GM23338 (cell line): ENCODE measurements around the gene QRICH1. TPM values are rescaled to one million over a fixed set of nuclear protein-coding genes. Genes with fewer than 3 reads are reported as not detected.

Experiments used
- ATAC-seq: fragments of 200-7000 bp; cut with Tn5 transposase; 3 replicates; pipeline ENCODE4 v1.9.1; 2020
- DNase-seq: peaks from one replicate; pipeline ENCODE4 v3.0.0-alpha.2; 2015; ENCODE audit warnings: low spot score
- H2AFZ ChIP-seq: fragments of 200-600 bp; sonication (generic); 2 replicates; pipeline ENCODE4 v1.8.0; 2016; ENCODE audit warnings: antibody characterized with exemption, mild to moderate bottlenecking, moderate library complexity
- H3F3A ChIP-seq: fragments of 200-600 bp; sonication (generic); replicated peaks from 2 replicates; pipeline ENCODE4 v1.8.0; 2017; ENCODE audit warnings: antibody characterized with exemption, mixed run types, low read depth
- H3K27ac ChIP-seq: fragments of 200-600 bp; sonication (generic); 2 replicates; pipeline ENCODE4 v1.6.1; 2016; ENCODE audit warnings: low read depth
- H3K27me3 ChIP-seq: fragments of 200-600 bp; sonication (generic); 2 replicates; pipeline ENCODE4 v1.8.0; 2016; ENCODE audit warnings: mild to moderate bottlenecking, mixed run types, moderate library complexity; ENCODE audit not compliant: insufficient read depth
- H3K36me3 ChIP-seq: fragments of 200-600 bp; sonication (generic); 2 replicates; pipeline ENCODE4 v1.8.0; 2016; ENCODE audit warnings: mild to moderate bottlenecking; ENCODE audit not compliant: insufficient read depth
- H3K4me1 ChIP-seq: fragments of 200-600 bp; sonication (generic); 2 replicates; pipeline ENCODE4 v1.8.0; 2016; ENCODE audit warnings: mild to moderate bottlenecking, moderate library complexity; ENCODE audit not compliant: insufficient read depth
- H3K4me2 ChIP-seq: fragments of 200-600 bp; sonication (generic); 2 replicates; pipeline ENCODE4 v1.7.1; 2017; ENCODE audit warnings: mixed run types
- H3K4me3 ChIP-seq: fragments of 200-600 bp; sonication (generic); 2 replicates; pipeline ENCODE4 v1.6.1; 2016; ENCODE audit warnings: mixed run types
- H3K79me2 ChIP-seq: fragments of 200-600 bp; sonication (generic); replicated peaks from 2 replicates; pipeline ENCODE4 v1.8.0; 2017; ENCODE audit warnings: mild to moderate bottlenecking; ENCODE audit not compliant: insufficient read depth
- H3K9me2 ChIP-seq: fragments of 200-600 bp; sonication (generic); 2 replicates; pipeline ENCODE4 v1.8.0; 2017; ENCODE audit not compliant: insufficient read depth
- H4K20me1 ChIP-seq: fragments of 200-600 bp; sonication (generic); replicated peaks from 2 replicates; pipeline ENCODE4 v1.8.0; 2017; ENCODE audit warnings: mild to moderate bottlenecking; ENCODE audit not compliant: insufficient read depth
- H3K27ac Mint-ChIP-seq: 2 replicates; pipeline ENCODE4 v1.8.0; 2020; ENCODE audit warnings: inconsistent platforms, mild to moderate bottlenecking, moderate library complexity, mixed read lengths
- H3K27me3 Mint-ChIP-seq: 3 replicates; pipeline ENCODE4 v1.8.0; 2022; ENCODE audit warnings: low read depth, mild to moderate bottlenecking, moderate library complexity, mixed read lengths, inconsistent platforms; ENCODE audit not compliant: insufficient read depth, poor library complexity
- H3K36me3 Mint-ChIP-seq: 3 replicates; pipeline ENCODE4 v1.8.0; 2021; ENCODE audit warnings: low read depth, mild to moderate bottlenecking, inconsistent platforms, moderate library complexity, mixed read lengths
- H3K4me1 Mint-ChIP-seq: 3 replicates; pipeline ENCODE4 v1.8.0; 2020; ENCODE audit warnings: mild to moderate bottlenecking, inconsistent platforms, mixed read lengths
- H3K4me3 Mint-ChIP-seq: 3 replicates; pipeline ENCODE4 v1.8.0; 2021; ENCODE audit warnings: moderate library complexity, mild to moderate bottlenecking, inconsistent platforms, mixed read lengths
- H3K9me3 Mint-ChIP-seq: 3 replicates; pipeline ENCODE4 v1.8.0; 2020; ENCODE audit warnings: moderate library complexity, mild to moderate bottlenecking, inconsistent platforms, mixed read lengths
- CREB1 ChIP-seq: fragments of 250-450 bp; sonication (Bioruptor Pico); IDR thresholded peaks from 2 replicates; pipeline ENCODE4 v1.5.0; 2020; ENCODE audit warnings: low read depth, mild to moderate bottlenecking, moderate library complexity
- EZH2 ChIP-seq: fragments of 200-600 bp; sonication (generic); IDR thresholded peaks from one replicate; pipeline ENCODE4 v1.8.0; 2017; ENCODE audit warnings: antibody characterized with exemption, mild to moderate bottlenecking, low read depth; ENCODE audit not compliant: unreplicated experiment
- EZH2phosphoT487 ChIP-seq: fragments of 200-600 bp; sonication (generic); IDR thresholded peaks from one replicate; pipeline ENCODE4 v1.8.1; 2018; ENCODE audit warnings: antibody characterized with exemption; ENCODE audit not compliant: unreplicated experiment
- JUNB ChIP-seq: IDR thresholded peaks from one replicate; pipeline ENCODE4 v1.6.1; 2016; ENCODE audit warnings: antibody characterized with exemption; ENCODE audit not compliant: unreplicated experiment
- NANOG ChIP-seq: IDR thresholded peaks from 2 replicates; pipeline ENCODE4 v1.6.1; 2016; ENCODE audit warnings: antibody characterized with exemption, borderline replicate concordance
- POLR2AphosphoS5 ChIP-seq: IDR thresholded peaks from 2 replicates; pipeline ENCODE4 v1.6.1; 2016; ENCODE audit warnings: antibody characterized with exemption, low read depth
- STAT1 ChIP-seq: IDR thresholded peaks from one replicate; pipeline ENCODE4 v1.6.1; 2016; ENCODE audit warnings: antibody characterized with exemption; ENCODE audit not compliant: unreplicated experiment
- ZNF114 ChIP-seq: fragments of 250-450 bp; sonication (Bioruptor Pico); IDR thresholded peaks from 2 replicates; pipeline ENCODE4 v1.5.0; 2020; ENCODE audit warnings: mild to moderate bottlenecking, moderate library complexity
- ZNF331 ChIP-seq: fragments of 250-450 bp; sonication (Bioruptor Pico); IDR thresholded peaks from 2 replicates; pipeline ENCODE4 v1.5.0; 2020; ENCODE audit warnings: low read depth, mild to moderate bottlenecking, moderate library complexity
- polyA plus RNA-seq: library from polyadenylated mRNA; unstranded; fragments of >200 nt; fragmentation: Nextera tagmentation; extraction: Ambion mirVana; gene quantifications from 2 replicates; pipeline ENCODE4 v1.2.1, GENCODE V29; 2016
- total RNA-seq: library from RNA; depleted of rRNA; stranded (reverse); fragments of >200 nt; shearing (Covaris generic); gene quantifications from 2 replicates; pipeline ENCODE4 v1.2.3, GENCODE V29; 2014
- TF ChIP-seq, protein P1 (sequence below): fragments of 250-450 bp; sonication (Bioruptor Pico); IDR thresholded peaks from 2 replicates; pipeline ENCODE4 v1.5.0; 2020; ENCODE audit warnings: mild to moderate bottlenecking, moderate library complexity
- TF ChIP-seq, protein P2 (sequence below): IDR thresholded peaks from 2 replicates; pipeline ENCODE4 v1.6.1; 2016; ENCODE audit warnings: antibody characterized with exemption
- TF ChIP-seq, protein P3 (sequence below), 2 experiments: fragments of 200-600 bp in 1 of 2; sonication (generic) in 1 of 2; conservative IDR thresholded peaks; 2 replicates each; pipeline versions ENCODE4 v1.5.1 to v1.6.1; 2016 to 2017; ENCODE audit warnings: antibody characterized with exemption in 2 of 2, low read depth in 2 of 2, mild to moderate bottlenecking in 2 of 2, moderate library complexity in 1 of 2

The QRICH1 gene
- total and polyA plus RNA-seq, 2 experiments from 2014 or later, result 66.9 to 149 TPM

DNA sequence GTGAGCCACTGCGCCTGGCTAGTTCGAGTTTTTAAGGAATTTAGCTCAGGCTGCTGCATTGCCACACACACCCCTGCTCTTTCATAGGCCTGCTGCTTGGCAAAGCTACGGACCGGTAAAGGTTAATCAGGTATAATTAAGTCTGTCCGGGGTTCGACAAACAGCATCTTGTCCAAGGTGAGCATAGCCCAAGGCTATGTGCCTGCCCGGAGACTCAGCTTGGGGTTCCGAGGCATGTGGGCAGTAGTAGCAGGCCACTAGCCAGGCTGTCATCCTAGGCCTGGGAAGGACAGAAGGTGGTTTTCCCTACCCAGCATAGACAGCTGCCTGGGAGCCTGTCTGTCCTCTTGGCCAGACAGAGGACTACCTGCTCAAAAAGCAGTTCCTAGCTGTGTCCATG lies 97.2 kb downstream of the QRICH1 start (continued):
- TF ChIP-seq, protein P1, sequence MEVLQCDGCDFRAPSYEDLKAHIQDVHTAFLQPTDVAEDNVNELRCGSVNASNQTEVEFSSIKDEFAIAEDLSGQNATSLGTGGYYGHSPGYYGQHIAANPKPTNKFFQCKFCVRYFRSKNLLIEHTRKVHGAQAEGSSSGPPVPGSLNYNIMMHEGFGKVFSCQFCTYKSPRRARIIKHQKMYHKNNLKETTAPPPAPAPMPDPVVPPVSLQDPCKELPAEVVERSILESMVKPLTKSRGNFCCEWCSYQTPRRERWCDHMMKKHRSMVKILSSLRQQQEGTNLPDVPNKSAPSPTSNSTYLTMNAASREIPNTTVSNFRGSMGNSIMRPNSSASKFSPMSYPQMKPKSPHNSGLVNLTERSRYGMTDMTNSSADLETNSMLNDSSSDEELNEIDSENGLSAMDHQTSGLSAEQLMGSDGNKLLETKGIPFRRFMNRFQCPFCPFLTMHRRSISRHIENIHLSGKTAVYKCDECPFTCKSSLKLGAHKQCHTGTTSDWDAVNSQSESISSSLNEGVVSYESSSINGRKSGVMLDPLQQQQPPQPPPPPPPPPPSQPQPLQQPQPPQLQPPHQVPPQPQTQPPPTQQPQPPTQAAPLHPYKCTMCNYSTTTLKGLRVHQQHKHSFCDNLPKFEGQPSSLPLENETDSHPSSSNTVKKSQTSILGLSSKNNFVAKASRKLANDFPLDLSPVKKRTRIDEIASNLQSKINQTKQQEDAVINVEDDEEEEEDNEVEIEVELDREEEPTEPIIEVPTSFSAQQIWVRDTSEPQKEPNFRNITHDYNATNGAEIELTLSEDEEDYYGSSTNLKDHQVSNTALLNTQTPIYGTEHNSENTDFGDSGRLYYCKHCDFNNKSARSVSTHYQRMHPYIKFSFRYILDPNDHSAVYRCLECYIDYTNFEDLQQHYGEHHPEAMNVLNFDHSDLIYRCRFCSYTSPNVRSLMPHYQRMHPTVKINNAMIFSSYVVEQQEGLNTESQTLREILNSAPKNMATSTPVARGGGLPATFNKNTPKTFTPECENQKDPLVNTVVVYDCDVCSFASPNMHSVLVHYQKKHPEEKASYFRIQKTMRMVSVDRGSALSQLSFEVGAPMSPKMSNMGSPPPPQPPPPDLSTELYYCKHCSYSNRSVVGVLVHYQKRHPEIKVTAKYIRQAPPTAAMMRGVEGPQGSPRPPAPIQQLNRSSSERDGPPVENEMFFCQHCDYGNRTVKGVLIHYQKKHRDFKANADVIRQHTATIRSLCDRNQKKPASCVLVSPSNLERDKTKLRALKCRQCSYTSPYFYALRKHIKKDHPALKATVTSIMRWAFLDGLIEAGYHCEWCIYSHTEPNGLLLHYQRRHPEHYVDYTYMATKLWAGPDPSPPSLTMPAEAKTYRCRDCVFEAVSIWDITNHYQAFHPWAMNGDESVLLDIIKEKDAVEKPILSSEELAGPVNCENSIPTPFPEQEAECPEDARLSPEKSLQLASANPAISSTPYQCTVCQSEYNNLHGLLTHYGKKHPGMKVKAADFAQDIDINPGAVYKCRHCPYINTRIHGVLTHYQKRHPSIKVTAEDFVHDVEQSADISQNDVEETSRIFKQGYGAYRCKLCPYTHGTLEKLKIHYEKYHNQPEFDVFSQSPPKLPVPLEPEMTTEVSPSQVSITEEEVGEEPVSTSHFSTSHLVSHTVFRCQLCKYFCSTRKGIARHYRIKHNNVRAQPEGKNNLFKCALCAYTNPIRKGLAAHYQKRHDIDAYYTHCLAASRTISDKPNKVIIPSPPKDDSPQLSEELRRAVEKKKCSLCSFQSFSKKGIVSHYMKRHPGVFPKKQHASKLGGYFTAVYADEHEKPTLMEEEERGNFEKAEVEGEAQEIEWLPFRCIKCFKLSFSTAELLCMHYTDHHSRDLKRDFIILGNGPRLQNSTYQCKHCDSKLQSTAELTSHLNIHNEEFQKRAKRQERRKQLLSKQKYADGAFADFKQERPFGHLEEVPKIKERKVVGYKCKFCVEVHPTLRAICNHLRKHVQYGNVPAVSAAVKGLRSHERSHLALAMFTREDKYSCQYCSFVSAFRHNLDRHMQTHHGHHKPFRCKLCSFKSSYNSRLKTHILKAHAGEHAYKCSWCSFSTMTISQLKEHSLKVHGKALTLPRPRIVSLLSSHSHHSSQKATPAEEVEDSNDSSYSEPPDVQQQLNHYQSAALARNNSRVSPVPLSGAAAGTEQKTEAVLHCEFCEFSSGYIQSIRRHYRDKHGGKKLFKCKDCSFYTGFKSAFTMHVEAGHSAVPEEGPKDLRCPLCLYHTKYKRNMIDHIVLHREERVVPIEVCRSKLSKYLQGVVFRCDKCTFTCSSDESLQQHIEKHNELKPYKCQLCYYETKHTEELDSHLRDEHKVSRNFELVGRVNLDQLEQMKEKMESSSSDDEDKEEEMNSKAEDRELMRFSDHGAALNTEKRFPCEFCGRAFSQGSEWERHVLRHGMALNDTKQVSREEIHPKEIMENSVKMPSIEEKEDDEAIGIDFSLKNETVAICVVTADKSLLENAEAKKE (CRISPR knock-in tag), result no peak
- TF ChIP-seq ZNF114 (CRISPR knock-in tag) (no peak), POLR2AphosphoS5 (no peak)

DNA sequence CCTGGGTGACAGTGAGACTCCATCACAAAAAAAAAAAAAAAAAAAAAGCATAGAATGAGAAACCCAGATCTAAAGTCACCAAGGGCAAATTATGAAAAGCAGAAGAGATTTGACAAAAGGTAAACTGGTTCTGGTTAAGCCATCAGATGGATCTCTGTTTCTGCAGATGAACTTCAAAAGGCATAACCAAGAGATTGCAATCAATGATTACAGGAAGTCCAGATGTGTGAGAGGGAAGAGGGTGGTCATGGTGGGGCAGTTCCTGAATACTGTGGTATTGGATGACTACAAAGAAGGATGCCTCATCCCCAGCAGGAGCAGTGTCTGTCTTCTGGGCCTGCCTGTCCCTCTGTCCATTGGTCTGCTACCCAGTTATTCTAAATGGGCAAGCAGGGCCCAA lies 100.0 kb downstream of the QRICH1 start:
- Histone ChIP-seq H3K27ac (no peak overlapping the region), H4K20me1 (no peaks in the 10 kb centered on the region), H3K4me2 (no peak overlapping the region), H3K4me1 (peaks cover 13% of the 10 kb centered on the region; the same call in 1 of the 2 replicates), H2AFZ (no peak overlapping the region), H3K9me2 (no peaks in the 10 kb centered on the region), H3K79me2 (peaks cover 18% of the 10 kb centered on the region), H3F3A (no peaks in the 10 kb centered on the region), H3K36me3 (no peaks in the 10 kb centered on the region), H3K27me3 (no peaks in the 10 kb centered on the region), H3K4me3 (no peak overlapping the region)
- no peak overlapping the region for H3K4me3 Mint-ChIP-seq
- H3K4me1 Mint-ChIP-seq, result peaks cover 19% of the 10 kb centered on the region
- H3K27ac Mint-ChIP-seq, result no peak overlapping the region
- no peak for DNase-seq
- H3K36me3 Mint-ChIP-seq, result peaks cover 23% of the 10 kb centered on the region
- ATAC-seq, result no peak
- peaks cover 22% of the 10 kb centered on the region for H3K27me3 Mint-ChIP-seq
- H3K9me3 Mint-ChIP-seq, result no peaks in the 10 kb centered on the region
- TF ChIP-seq ZNF331 (CRISPR knock-in tag), result no peak
- TF ChIP-seq, protein P2, sequence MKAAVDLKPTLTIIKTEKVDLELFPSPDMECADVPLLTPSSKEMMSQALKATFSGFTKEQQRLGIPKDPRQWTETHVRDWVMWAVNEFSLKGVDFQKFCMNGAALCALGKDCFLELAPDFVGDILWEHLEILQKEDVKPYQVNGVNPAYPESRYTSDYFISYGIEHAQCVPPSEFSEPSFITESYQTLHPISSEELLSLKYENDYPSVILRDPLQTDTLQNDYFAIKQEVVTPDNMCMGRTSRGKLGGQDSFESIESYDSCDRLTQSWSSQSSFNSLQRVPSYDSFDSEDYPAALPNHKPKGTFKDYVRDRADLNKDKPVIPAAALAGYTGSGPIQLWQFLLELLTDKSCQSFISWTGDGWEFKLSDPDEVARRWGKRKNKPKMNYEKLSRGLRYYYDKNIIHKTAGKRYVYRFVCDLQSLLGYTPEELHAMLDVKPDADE, result no peak
- no peak for TF ChIP-seq STAT1
- no peak for TF ChIP-seq NANOG
- TF ChIP-seq CREB1 (CRISPR knock-in tag), result no peak
- no peak for TF ChIP-seq EZH2phosphoT487
- TF ChIP-seq EZH2, result no peak
- TF ChIP-seq, protein P3, sequence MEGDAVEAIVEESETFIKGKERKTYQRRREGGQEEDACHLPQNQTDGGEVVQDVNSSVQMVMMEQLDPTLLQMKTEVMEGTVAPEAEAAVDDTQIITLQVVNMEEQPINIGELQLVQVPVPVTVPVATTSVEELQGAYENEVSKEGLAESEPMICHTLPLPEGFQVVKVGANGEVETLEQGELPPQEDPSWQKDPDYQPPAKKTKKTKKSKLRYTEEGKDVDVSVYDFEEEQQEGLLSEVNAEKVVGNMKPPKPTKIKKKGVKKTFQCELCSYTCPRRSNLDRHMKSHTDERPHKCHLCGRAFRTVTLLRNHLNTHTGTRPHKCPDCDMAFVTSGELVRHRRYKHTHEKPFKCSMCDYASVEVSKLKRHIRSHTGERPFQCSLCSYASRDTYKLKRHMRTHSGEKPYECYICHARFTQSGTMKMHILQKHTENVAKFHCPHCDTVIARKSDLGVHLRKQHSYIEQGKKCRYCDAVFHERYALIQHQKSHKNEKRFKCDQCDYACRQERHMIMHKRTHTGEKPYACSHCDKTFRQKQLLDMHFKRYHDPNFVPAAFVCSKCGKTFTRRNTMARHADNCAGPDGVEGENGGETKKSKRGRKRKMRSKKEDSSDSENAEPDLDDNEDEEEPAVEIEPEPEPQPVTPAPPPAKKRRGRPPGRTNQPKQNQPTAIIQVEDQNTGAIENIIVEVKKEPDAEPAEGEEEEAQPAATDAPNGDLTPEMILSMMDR (conservative IDR thresholded peaks at IDR 0.05; ENCODE audit: low read depth in 2 of 2), result no peak
- no peak for TF ChIP-seq JUNB
